B cell (primary cell): ENCODE results near the gene AVEN. TPM values are rescaled to one million over a fixed set of nuclear protein-coding genes. Genes with fewer than 3 reads are reported as not detected.

ENCODE experiments used
- ATAC-seq: fragments of 200-7000 bp; cut with Tn5 transposase; one replicate; pipeline ENCODE4 v1.10.0; 2021; ENCODE audit warnings: low read depth, mild to moderate bottlenecking, moderate number of reproducible peaks, moderate library complexity
- CTCF ChIA-PET: fragments of 350-600 bp; sonication (Branson Sonifier 250); formaldehyde crosslinking; loops from one replicate; lab custom pipeline; 2021; ENCODE audit warnings: antibody characterized with exemption, inconsistent platforms; lab: Charles Lee
- POLR2A ChIA-PET: fragments of 350-600 bp; sonication (Branson Sonifier 250); formaldehyde crosslinking; loops from one replicate; lab custom pipeline; 2021; ENCODE audit warnings: antibody characterized with exemption; lab: Charles Lee
- DNase-seq: peaks from one replicate; pipeline ENCODE4 v3.0.0; 2013
- H2AFZ ChIP-seq: 2 replicates; pipeline ENCODE4 v1.6.1; 2012; ENCODE audit warnings: mild to moderate bottlenecking, low read depth, low read length; ENCODE audit not compliant: insufficient read depth, poor library complexity, severe bottlenecking
- H3K27ac ChIP-seq, 2 donors: 1 replicate in 1 of 2; 2 replicates in 1 of 2; pipeline ENCODE4 v1.5.1; 2012 to 2013; ENCODE audit warnings: low read length in 2 of 2, mild to moderate bottlenecking in 2 of 2, moderate library complexity in 1 of 2
- H3K27me3 ChIP-seq, 4 experiments: fragments of 200-600 bp in 1 of 4; sonication (generic) in 1 of 4; replicated peaks in 1 of 4; 1 replicate in 2 of 4; 2 replicates in 2 of 4; pipeline versions ENCODE4 v1.6.1 to v1.7.0; 2013 to 2016; ENCODE audit warnings: low read length in 3 of 4, mild to moderate bottlenecking in 2 of 4, mixed read lengths in 1 of 4, moderate library complexity in 1 of 4; ENCODE audit not compliant: insufficient read depth in 4 of 4, control insufficient read depth in 3 of 4; ENCODE audit errors: control extremely low read depth in 1 of 4
- H3K36me3 ChIP-seq, 2 experiments: replicated peaks in 1 of 2; 1 replicate in 1 of 2; 2 replicates in 1 of 2; pipeline versions ENCODE4 v1.6.1 to v1.7.1; 2013; ENCODE audit warnings: low read length in 1 of 2; ENCODE audit not compliant: insufficient read depth in 2 of 2, control insufficient read depth in 1 of 2; ENCODE audit errors: control extremely low read depth in 1 of 2, extremely low read depth in 1 of 2
- H3K4me1 ChIP-seq, 2 donors: fragments of 200-600 bp in 1 of 2; sonication (generic) in 1 of 2; 1 replicate in 1 of 2; 2 replicates in 1 of 2; pipeline versions ENCODE4 v1.5.1 to v1.6.1; 2013 to 2017; ENCODE audit warnings: low read length in 2 of 2; ENCODE audit not compliant: control insufficient read depth in 2 of 2, insufficient read depth in 2 of 2
- H3K4me2 ChIP-seq: replicated peaks from 2 replicates; pipeline ENCODE3; 2012; ENCODE audit warnings: mild to moderate bottlenecking, low read depth, low read length; ENCODE audit not compliant: poor library complexity, severe bottlenecking
- H3K4me3 ChIP-seq, 5 experiments: fragments of 200-600 bp in 1 of 5; sonication (generic) in 1 of 5; 1 replicate in 3 of 5; 2 replicates in 2 of 5; pipeline versions ENCODE4 v1.5.1 to v1.7.0; 2011 to 2016; ENCODE audit warnings: low read length in 4 of 5, mild to moderate bottlenecking in 4 of 5, low read depth in 2 of 5, control low read depth in 1 of 5, moderate library complexity in 1 of 5; ENCODE audit not compliant: insufficient read depth in 1 of 5; ENCODE audit errors: control extremely low read depth in 1 of 5, extremely low read depth in 1 of 5
- H3K79me2 ChIP-seq: fragments of 200-600 bp; sonication (generic); one replicate; pipeline ENCODE4 v1.6.0; 2016; ENCODE audit warnings: low read length; ENCODE audit not compliant: control insufficient read depth, insufficient read depth
- H3K9ac ChIP-seq: fragments of 200-600 bp; sonication (generic); 2 replicates; pipeline ENCODE4 v1.6.1; 2017; ENCODE audit warnings: mild to moderate bottlenecking, low read length, moderate library complexity
- H3K9me3 ChIP-seq, 3 donors: one replicate each; pipeline versions ENCODE4 v1.6.1 to v1.7.1; 2013; ENCODE audit warnings: low read length in 2 of 3; ENCODE audit not compliant: control insufficient read depth in 2 of 3, insufficient read depth in 1 of 3; ENCODE audit errors: control extremely low read depth in 1 of 3
- H4K20me1 ChIP-seq: 2 replicates; pipeline ENCODE4 v1.6.0; 2012; ENCODE audit warnings: mild to moderate bottlenecking, low read length; ENCODE audit not compliant: insufficient read depth, control insufficient read depth, poor library complexity, severe bottlenecking
- H3K27ac Mint-ChIP-seq: one replicate; pipeline ENCODE4 v1.8.0; 2021; ENCODE audit warnings: mixed read lengths
- H3K27me3 Mint-ChIP-seq: one replicate; pipeline ENCODE4 v1.8.0; 2021; ENCODE audit warnings: mixed read lengths
- H3K4me1 Mint-ChIP-seq: one replicate; pipeline ENCODE4 v1.8.0; 2021; ENCODE audit warnings: mixed read lengths
- H3K4me3 Mint-ChIP-seq: one replicate; pipeline ENCODE4 v1.8.0; 2021; ENCODE audit warnings: mixed read lengths
- H3K9me3 Mint-ChIP-seq: one replicate; pipeline ENCODE4 v1.8.0; 2022; ENCODE audit warnings: mixed read lengths; ENCODE audit not compliant: insufficient read depth
- CTCF ChIP-seq: fragments of 200-600 bp; IDR thresholded peaks from one replicate; pipeline ENCODE4 v1.8.0; 2022; ENCODE audit warnings: antibody characterized with exemption, mild to moderate bottlenecking
- EZH2 ChIP-seq: IDR thresholded peaks from 2 replicates; pipeline ENCODE4 v1.6.1; 2012; ENCODE audit warnings: borderline replicate concordance, low read depth, mild to moderate bottlenecking, moderate library complexity, low read length; ENCODE audit not compliant: insufficient read depth, poor library complexity, severe bottlenecking
- WGBS: methylation state at CpG from one replicate; pipeline ENCODE4 v1.1.5; 2013; ENCODE audit warnings: missing lambda C conversion rate; ENCODE audit not compliant: insufficient coverage; 5-methylcytosine and 5-hydroxymethylcytosine counted together
- intact Hi-C: fragments of 100-400 bp; cut with micrococcal nuclease; formaldehyde crosslinking; loops from one replicate; pipeline ENCODE4 v1.10.0; 2022
- polyA plus RNA-seq: library from polyadenylated mRNA; depleted of rRNA; stranded (reverse); fragments of >200 nt; gene quantifications from 2 replicates; pipeline ENCODE4 v1.2.3, GENCODE V29; 2012
- total RNA-seq, 2 donors: library from RNA; stranded (reverse); fragments of 120-200 nt in 1 of 2; gene quantifications; 1 replicate in 1 of 2; 2 replicates in 1 of 2; pipeline versions ENCODE4 v1.2.3 to v1.2.4, GENCODE V29; 2013 to 2022

AVEN gene
- total and polyA plus RNA-seq, 2 donors (not counting 1 experiment from before 2014, with no cell fraction given) = 1.8 to 8.2 TPM

GRCh38 chr15:33959844-33960548 lies 79.0 kb downstream of the AVEN start:
- Histone ChIP-seq H3K79me2 (peaks cover 3% of the 10 kb centered on the region), H3K36me3 (no peaks in the 10 kb centered on the region), H3K27me3 (no peaks in the 10 kb centered on the region), H3K9ac (no peak overlapping the region), H3K27ac (no peak overlapping the region), H4K20me1 (no peaks in the 10 kb centered on the region), H3K4me2 (no peak overlapping the region), H3K4me3 (no peak overlapping the region), H3K4me1 (no peaks in the 10 kb centered on the region), H3K9me3 (peaks cover 0 to 1% (median 0%) of the 10 kb centered on the region in 3 donors), H2AFZ (no peak overlapping the region)
- DNase-seq (no peak), ATAC-seq (no peak)
- no peak for TF ChIP-seq CTCF
- TF ChIP-seq EZH2 = no peak
- Mint-ChIP-seq H3K4me3 (no peak overlapping the region), H3K27me3 (no peaks in the 10 kb centered on the region), H3K9me3 (no peaks in the 10 kb centered on the region), H3K4me1 (no peaks in the 10 kb centered on the region), H3K27ac (no peak overlapping the region)
- intact Hi-C loops = no loop called here
- CTCF ChIA-PET = no interaction called here
- POLR2A ChIA-PET = no interaction called here
- no CpG with 5 or more reads among the region's 7 CpGs for WGBS

GRCh38 chr15:33956397-33956796 lies 82.6 kb downstream of the AVEN start:
- no CpG with 5 or more reads among the region's 1 CpG for WGBS
- Mint-ChIP-seq H3K4me3 (no peak overlapping the region), H3K4me1 (no peaks in the 10 kb centered on the region), H3K27ac (no peak overlapping the region), H3K9me3 (peaks cover 2% of the 10 kb centered on the region), H3K27me3 (no peaks in the 10 kb centered on the region)
- H3K36me3 ChIP-seq = no peaks in the 10 kb centered on the region
- no peaks in the 10 kb centered on the region for H3K4me1 ChIP-seq
- TF ChIP-seq CTCF (no peak), EZH2 (no peak)
- DNase-seq (no peak), ATAC-seq (no peak)
- H3K4me2 ChIP-seq = no peak overlapping the region
- H3K9me3 ChIP-seq = peaks cover 0 to 1% (median 0%) of the 10 kb centered on the region in 3 donors
- no peak overlapping the region for H2AFZ ChIP-seq
- intact Hi-C loops = no loop called here
- no peaks in the 10 kb centered on the region for H3K79me2 ChIP-seq
- no peaks in the 10 kb centered on the region for H3K27me3 ChIP-seq
- H4K20me1 ChIP-seq = no peaks in the 10 kb centered on the region
- no peak overlapping the region for H3K9ac ChIP-seq
- H3K4me3 ChIP-seq = no peak overlapping the region
- ChIA-PET POLR2A (no interaction called here), CTCF (no interaction called here)
- no peak overlapping the region for H3K27ac ChIP-seq
